DMS53 (cell line): ENCODE data around the gene CHN1.
A peak's percentile ranks its signal among the peaks of the same experiment; 100 is the strongest.

Source experiments
- DNase-seq: peaks from one replicate; lab custom pipeline; 2025; lab: John Stamatoyannopoulos, UW

The CHN1 gene, protein sequence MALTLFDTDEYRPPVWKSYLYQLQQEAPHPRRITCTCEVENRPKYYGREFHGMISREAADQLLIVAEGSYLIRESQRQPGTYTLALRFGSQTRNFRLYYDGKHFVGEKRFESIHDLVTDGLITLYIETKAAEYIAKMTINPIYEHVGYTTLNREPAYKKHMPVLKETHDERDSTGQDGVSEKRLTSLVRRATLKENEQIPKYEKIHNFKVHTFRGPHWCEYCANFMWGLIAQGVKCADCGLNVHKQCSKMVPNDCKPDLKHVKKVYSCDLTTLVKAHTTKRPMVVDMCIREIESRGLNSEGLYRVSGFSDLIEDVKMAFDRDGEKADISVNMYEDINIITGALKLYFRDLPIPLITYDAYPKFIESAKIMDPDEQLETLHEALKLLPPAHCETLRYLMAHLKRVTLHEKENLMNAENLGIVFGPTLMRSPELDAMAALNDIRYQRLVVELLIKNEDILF

GRCh38 chr2:175004980-175005732, at the start of gene CHN1:
TSS of gene CHN1 (minus strand) at chr2:175005381. CDS start at chr2:175004912, 469 bp downstream.
- DNase-seq = peak; percentile 96

DNA sequence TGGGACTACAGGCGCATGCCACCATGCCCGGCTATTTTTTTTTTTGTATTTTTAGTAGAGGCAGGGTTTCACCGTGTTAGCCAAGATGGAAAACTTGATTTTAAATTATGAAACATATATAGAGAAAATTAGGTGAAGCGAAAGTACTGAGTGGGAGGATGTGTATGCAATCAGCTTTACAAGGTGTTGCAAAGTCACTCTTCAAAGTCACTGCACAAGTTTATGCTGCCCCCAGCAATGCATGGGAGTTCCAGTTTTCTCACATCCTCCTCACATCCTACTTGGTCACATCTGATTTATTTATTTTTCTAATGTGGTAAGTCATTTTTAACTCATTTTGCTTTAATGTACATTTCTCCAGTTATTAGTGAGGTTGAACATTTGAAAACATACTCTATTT, 49.2 kb upstream of the CHN1 start:
- DNase-seq = no peak

- DNase-seq = no peak
Observed at GRCh38 chr2:175049661-175050060, 44.5 kb upstream of the CHN1 start.

DNA sequence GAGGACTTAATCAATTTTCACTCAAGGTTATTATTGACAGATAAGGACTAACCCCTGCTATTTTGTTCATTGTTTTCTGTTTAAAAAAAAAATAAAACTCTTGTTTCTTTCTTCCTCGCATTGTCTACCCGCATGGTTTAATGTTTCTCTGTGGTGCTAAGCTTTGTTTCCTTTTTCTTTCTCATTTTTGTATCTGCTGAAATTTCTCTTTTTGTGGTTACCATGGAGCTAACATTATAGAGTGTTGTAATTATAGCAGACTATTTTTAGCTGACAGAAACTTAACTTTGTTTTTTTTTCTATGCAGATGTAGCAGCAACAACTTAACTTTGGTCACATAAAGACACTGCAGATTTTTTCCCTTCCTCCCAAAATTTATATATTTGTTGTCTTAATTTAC, 43.1 kb upstream of the CHN1 start:
- no peak for DNase-seq

DNA sequence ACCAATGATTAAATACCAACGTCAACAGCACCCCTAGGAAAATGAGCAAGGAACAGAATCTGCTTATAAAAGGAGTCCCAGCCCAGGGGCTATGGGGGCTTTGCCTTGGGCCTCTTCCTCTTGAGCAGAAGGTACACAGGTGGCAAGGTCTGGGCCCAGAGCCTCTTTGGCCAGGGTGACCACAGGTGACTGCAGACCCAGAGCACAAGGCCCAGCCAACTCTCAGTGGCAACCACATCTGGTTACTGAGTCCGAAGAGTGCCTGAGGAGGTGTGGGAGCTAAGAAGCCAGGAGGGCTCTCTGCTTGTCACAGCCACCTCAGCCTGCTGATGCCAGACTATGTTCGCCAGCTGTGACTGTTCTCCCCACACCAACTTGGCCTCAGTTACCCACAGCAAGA, 34.3 kb upstream of the CHN1 start:
- no peak for DNase-seq

DNA sequence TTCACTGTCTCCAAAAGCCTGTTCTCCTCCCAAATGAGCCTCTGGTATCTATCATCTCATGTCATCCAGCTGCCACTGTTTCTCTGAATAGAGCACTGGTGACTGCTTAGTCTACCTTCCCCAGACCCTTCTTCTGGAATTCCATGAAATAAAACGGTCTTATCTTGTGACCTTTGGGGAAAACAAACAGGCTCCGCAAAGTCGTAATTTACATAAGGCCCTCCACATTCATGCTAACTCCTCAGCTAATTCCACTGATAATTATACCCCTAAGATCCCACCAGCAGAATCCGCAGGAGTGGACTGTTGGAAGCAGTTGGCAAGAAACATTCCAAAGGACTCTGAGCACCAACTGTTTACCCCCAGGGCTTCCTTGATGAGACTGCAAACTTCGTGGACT, 33.9 kb upstream of the CHN1 start:
- no peak for DNase-seq

- no peak for DNase-seq
Observed at GRCh38 chr2:175037941-175038340, 32.8 kb upstream of the CHN1 start.

- peak; percentile 84 for DNase-seq
Observed at GRCh38 chr2:175036582-175037018, 31.4 kb upstream of the CHN1 start.

- no peak for DNase-seq
Observed at GRCh38 chr2:175035806-175036205, 30.6 kb upstream of the CHN1 start.

DNA sequence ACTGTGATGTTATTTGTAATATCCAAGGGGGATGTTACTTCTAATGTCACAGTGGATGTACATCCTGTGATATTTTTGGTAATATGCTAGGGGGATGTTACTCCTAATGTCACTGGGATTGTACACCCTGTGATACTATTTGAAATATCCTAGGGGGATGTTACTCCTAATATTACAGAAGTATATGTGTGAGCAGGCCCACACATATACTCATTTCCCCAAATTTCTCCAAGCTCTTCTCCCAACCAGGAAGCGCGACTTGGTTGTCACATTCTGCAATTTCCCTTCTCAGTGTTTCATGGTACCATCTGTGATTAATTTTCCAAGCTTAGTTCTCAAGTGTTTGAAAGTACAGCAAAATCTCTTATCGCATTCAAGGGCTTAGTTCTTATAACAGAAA, 29.5 kb upstream of the CHN1 start:
- no peak for DNase-seq

- peak; percentile 83 for DNase-seq
Observed at GRCh38 chr2:175030380-175031271, 25.4 kb upstream of the CHN1 start.

DNA sequence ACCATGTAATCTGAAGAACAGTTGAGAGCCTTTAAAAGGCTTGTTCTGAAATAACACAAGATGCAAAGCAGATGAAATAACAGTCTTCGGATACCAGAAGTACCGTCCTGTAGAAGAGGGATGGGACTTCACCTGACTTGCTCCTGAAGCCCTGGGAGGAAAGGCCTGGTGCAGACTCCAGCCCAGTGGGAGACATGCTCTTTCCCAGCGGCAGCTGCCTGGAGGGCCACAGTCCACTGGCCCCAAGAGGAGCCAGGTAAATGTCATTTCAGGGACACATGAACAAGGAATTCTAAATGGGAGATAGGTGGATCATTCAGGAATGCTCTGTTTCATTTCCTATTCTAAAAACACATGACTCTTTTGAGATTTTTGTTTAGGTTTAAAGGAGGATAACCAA, 22.6 kb upstream of the CHN1 start:
- DNase-seq = peak; percentile 48

GRCh38 chr2:175026385-175026784, 21.2 kb upstream of the CHN1 start:
- no peak for DNase-seq

DNA sequence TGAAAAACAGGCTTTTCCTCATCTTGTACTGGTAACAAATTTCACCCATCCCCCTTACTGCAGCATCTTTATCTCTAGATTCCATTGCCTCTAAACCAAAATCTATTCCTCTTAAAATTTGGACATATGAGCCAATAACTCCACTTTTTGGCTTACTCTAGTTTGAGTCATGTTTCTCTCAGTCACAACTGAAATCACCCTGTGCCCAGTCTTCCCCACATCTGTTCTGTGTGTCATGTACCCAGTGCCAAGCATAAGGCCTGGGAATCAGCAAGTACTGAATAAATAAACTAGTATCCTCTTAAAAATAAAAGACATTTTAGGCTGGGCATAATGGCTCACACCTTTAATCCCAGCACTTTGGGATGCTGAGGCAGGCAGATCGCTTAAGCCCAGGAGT, 20.8 kb upstream of the CHN1 start:
- DNase-seq = no peak

DNA sequence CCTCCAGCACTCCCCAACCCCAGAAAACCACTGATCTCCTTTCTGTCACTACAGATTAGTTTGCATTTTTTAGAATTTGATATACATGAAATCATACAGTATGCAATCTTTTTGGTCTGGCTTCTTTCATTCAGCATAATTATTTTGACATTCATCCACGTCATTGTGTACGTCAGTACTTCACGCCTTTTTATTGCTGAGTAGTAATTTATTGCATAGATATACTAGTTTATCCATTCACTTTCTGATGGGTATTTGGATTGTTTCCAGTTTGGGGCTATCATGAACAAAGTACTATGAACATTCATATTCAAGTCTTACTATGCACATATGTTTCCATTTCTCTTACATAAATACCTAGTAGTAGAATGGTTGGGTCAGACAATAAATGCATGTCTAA, 20.1 kb upstream of the CHN1 start:
- no peak for DNase-seq

- no peak for DNase-seq
Observed at GRCh38 chr2:175022923-175023322, 17.7 kb upstream of the CHN1 start.

DNA sequence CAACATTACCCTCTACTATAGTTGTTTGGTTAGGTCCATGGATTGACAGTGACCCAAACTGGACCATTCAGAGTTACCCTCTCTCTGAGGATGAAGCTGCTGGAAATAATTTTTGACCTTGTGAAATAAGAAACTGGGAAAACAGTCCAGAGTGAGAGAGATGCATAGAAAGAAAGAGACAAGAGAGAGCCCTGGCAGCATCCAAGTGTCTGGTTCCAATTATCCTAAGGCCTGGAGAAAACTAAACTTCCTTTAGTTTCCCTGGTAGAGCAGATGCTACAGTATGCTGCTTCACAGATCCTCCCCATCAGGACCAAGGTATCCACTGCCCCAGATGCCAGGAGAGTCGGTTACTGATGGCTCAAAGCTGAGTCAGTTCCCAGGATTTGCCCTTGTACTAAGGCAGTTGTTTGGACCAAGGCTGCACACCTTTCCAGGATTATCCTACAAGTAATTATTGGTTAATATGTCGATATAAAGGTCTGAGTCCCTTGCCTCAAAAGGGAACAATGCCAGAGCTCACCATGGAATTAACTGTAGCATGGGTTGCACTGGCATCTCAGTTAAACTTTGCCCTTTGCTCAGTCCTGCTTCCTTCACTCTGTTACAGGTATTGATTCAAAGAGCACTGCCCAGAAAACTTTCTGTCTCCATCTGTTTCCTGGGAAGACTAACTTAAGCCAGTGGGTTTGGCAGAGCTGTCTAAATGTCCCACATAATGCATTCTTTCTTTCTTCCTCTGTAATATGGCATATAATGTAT, 14.6 kb upstream of the CHN1 start:
- DNase-seq = no peak

- no peak for DNase-seq
Observed at GRCh38 chr2:175017618-175018414, 12.6 kb upstream of the CHN1 start.

GRCh38 chr2:175015340-175015739, 10.2 kb upstream of the CHN1 start:
- DNase-seq = no peak

- DNase-seq = peak; percentile 35
Observed at GRCh38 chr2:175012516-175012915, 7.3 kb upstream of the CHN1 start.

DNA sequence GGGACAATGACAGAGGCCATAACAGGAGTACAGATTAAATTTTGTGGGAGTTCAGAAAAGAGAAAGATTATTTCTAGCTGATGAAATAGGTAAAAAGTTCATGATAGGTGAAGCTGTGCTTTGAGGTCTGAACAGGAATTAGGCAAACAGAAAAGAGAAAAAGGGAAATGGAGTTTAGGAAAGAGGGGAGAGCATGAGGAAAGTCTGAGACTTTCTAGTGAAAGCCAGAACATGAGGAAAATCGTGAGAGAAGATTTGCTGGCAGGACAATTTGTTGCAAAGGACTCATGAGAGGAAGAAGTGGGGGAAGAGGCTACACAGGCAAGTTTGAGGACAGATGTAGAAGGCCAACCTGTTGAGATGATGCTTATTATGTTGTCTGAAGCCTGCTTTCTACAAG, 6.3 kb upstream of the CHN1 start:
- peak; percentile 25 for DNase-seq
